ENCODE measurements around the gene GABBR2.

GABBR2 gene

DNA sequence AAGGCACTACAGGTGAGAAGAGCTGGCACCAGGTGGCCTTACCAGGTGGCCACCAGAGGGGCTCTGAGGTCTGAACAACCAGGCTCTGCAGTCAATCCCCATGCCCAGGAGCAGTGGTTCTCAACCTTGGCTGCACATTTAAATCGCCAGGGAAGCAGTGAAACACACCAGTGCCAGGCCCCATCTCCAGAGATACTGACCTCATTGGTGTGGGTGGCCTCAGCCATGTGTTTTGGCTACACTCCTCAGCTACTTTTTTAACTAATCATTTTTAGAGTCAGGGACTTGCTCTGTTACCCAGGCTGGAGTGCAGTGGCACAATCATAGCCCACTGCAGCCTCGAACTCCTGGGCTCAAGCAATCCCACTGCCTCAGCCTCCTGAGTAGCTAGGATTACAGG, 56.0 kb downstream of the GABBR2 start:
- no peaks in the 10 kb centered on the region for H3K36me3 Mint-ChIP-seq (ENCODE audit: low read depth)
- H3K4me1 Mint-ChIP-seq: peaks cover 12% of the 10 kb centered on the region
- no peak overlapping the region for H3K27ac Mint-ChIP-seq

DNA sequence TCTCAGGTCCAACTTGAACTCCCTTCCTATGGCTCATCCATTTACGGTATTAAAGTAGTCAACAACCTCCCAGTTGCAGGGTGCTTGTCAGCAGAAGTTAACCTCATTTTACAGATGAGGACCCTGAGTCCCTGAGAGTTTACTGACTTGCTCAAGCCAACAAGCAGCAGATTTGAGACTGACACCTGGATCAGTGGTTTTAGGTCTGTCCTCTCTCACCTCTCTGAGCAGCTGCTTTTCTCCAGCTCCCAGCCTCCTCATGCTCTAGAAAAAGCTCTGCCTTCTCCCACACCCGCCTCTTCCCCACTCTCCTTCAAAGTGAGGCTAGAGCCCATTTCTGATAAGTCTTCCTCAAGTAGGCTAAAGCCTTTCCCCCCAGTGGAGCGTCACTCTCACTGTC, 56.4 kb downstream of the GABBR2 start:
- H3K27ac Mint-ChIP-seq: no peak overlapping the region
- H3K27me3 Mint-ChIP-seq (ENCODE audit: low read depth): peaks cover 35% of the 10 kb centered on the region
- H3K4me1 Mint-ChIP-seq: peaks cover 10% of the 10 kb centered on the region
- no peak overlapping the region for H3K4me3 Mint-ChIP-seq
- no peaks in the 10 kb centered on the region for H3K36me3 Mint-ChIP-seq (ENCODE audit: low read depth)
- no peaks in the 10 kb centered on the region for H3K9me3 Mint-ChIP-seq
- TF ChIP-seq, protein P1, sequence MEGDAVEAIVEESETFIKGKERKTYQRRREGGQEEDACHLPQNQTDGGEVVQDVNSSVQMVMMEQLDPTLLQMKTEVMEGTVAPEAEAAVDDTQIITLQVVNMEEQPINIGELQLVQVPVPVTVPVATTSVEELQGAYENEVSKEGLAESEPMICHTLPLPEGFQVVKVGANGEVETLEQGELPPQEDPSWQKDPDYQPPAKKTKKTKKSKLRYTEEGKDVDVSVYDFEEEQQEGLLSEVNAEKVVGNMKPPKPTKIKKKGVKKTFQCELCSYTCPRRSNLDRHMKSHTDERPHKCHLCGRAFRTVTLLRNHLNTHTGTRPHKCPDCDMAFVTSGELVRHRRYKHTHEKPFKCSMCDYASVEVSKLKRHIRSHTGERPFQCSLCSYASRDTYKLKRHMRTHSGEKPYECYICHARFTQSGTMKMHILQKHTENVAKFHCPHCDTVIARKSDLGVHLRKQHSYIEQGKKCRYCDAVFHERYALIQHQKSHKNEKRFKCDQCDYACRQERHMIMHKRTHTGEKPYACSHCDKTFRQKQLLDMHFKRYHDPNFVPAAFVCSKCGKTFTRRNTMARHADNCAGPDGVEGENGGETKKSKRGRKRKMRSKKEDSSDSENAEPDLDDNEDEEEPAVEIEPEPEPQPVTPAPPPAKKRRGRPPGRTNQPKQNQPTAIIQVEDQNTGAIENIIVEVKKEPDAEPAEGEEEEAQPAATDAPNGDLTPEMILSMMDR (IDR thresholded peaks at IDR 0.05; ENCODE audit: unreplicated experiment in 3 of 3): no peak

More for the DNA sequence above, 56.0 kb downstream of the GABBR2 start:
- no peak overlapping the region for H3K4me3 Mint-ChIP-seq
- no peaks in the 10 kb centered on the region for H3K9me3 Mint-ChIP-seq
- TF ChIP-seq, protein P1 (IDR thresholded peaks at IDR 0.05; ENCODE audit: unreplicated experiment in 3 of 3): no peak
- H3K27me3 Mint-ChIP-seq (ENCODE audit: low read depth): peaks cover 33% of the 10 kb centered on the region

DNA sequence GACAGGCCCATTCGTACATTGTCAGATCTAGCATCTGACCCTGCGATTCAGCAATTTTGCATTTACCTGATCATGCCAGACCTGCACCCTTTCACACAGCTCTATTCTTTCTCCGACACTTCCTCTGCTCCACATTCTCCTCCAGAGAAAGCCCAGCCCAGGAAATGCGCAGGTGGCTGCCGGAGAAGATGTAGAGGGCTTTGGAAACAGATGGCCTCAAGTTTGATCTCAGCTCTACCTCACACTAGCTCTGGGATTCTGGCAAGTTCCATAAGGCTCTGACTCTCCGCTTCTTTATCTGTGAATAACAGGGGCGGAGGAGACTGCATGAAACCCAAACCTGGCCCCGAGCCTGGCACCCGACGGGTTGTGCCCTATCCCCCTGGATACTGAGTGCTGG, 61.5 kb downstream of the GABBR2 start:
- peaks cover 39% of the 10 kb centered on the region for H3K27me3 Mint-ChIP-seq (ENCODE audit: low read depth)

DNA sequence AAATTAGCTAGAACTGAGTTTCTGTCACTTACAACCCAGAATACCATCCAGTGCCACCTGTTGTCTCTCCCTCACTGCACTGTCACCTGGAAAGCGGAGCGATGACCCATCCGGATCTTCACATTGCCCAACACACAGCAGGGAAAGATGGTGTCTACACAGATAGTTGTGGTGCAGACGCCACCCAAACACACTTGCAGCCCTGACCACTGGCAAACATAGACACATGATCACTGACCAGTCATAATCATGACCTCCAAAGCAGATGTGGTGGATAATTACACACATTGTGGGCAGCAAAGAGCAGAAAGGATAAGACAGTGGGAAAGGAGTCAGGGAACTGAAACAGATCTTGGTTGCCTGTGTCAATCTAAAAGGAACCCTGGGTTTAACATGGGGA, 64.7 kb downstream of the GABBR2 start:
- no peak overlapping the region for H3K4me3 Mint-ChIP-seq
- no peak overlapping the region for H3K27ac Mint-ChIP-seq
- H3K27me3 Mint-ChIP-seq (ENCODE audit: low read depth): peaks cover 24% of the 10 kb centered on the region

More for the DNA sequence above, 61.5 kb downstream of the GABBR2 start:
- TF ChIP-seq, protein P1 (IDR thresholded peaks at IDR 0.05; ENCODE audit: unreplicated experiment in 3 of 3): no peak
- Mint-ChIP-seq H3K36me3 (ENCODE audit: low read depth) (no peaks in the 10 kb centered on the region), H3K9me3 (no peaks in the 10 kb centered on the region), H3K27ac (no peak overlapping the region), H3K4me3 (no peak overlapping the region), H3K4me1 (no peaks in the 10 kb centered on the region)

DNA sequence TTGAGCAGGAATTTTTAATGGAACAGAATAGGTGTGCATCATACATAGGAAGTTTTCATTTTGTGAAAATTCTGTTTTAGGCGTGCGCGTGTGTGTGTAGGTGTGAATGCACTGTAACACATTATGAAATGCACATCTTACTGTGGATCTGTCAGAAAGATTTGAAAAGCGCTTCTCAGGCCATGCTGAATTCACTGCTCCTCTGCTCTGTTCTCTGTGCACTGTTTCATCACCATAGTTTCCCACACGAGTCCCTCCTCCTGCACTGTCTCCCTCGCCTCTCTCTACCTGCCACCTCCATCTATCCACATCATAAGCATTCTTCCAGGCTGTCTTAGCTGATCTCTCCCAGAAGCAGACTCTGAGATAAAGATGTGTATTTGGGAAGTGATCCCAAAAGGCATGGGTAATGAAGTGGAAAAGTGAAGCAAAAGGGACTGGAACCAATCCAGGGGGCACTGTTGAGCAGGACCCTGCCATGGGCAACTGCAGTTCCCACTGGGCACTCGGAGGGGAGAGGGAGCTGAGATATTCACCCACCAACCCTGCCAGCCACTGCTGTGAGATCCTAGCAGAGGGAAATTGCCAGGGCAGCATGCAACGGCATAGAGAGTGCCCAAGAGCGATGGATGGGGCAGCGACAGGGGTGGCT, 65.9 kb downstream of the GABBR2 start:
- Mint-ChIP-seq H3K4me1 (no peaks in the 10 kb centered on the region), H3K4me3 (no peak overlapping the region), H3K9me3 (no peaks in the 10 kb centered on the region), H3K36me3 (ENCODE audit: low read depth) (no peaks in the 10 kb centered on the region), H3K27ac (no peak overlapping the region), H3K27me3 (ENCODE audit: low read depth) (peaks cover 18% of the 10 kb centered on the region)
- TF ChIP-seq, protein P1 (IDR thresholded peaks at IDR 0.05; ENCODE audit: unreplicated experiment in 3 of 3): no peak

More for the DNA sequence above, 64.7 kb downstream of the GABBR2 start:
- no peaks in the 10 kb centered on the region for H3K36me3 Mint-ChIP-seq (ENCODE audit: low read depth)
- H3K4me1 Mint-ChIP-seq: no peaks in the 10 kb centered on the region
- no peaks in the 10 kb centered on the region for H3K9me3 Mint-ChIP-seq
- TF ChIP-seq, protein P1 (IDR thresholded peaks at IDR 0.05; ENCODE audit: unreplicated experiment in 3 of 3): no peak

DNA sequence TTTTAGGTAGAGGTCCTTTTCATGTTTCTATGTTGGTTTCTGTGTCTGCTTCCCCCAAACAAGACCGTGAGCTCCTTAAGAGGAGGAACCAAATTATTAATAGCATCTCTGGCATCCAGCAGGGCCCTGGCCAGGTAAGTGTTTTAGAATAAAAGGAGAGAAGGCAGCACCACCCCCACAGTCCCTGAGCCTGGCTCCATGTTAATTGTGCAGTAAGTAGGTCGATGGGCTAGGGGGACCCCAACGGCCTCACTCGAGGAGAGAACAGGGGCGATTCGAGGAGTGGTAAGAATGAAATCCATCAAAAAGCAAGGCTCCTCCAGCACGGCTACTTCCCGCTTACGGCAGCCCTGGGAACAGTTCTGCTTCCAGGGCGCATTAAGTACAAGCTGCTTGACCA, 67.0 kb downstream of the GABBR2 start:
- H3K27me3 Mint-ChIP-seq (ENCODE audit: low read depth): peaks cover 13% of the 10 kb centered on the region
- no peak overlapping the region for H3K4me3 Mint-ChIP-seq
- no peaks in the 10 kb centered on the region for H3K9me3 Mint-ChIP-seq
- no peaks in the 10 kb centered on the region for H3K4me1 Mint-ChIP-seq
- TF ChIP-seq, protein P1 (IDR thresholded peaks at IDR 0.05; ENCODE audit: unreplicated experiment in 3 of 3): no peak
- H3K27ac Mint-ChIP-seq: no peak overlapping the region
- no peaks in the 10 kb centered on the region for H3K36me3 Mint-ChIP-seq (ENCODE audit: low read depth)
